AG04450 (cell line): Measurements from ENCODE around the gene RNF151. TPM values are rescaled to one million over a fixed set of nuclear protein-coding genes. Genes with fewer than 3 reads are reported as not detected.

Experiments
- CTCF ChIA-PET: fragments of 300-600, 350-600 bp; formaldehyde crosslinking; extraction: SDS; loops from one replicate; lab custom pipeline; 2022; ENCODE audit warnings: antibody characterized with exemption, inconsistent platforms; lab: Charles Lee
- POLR2A ChIA-PET: fragments of 350-600 bp; formaldehyde crosslinking; extraction: SDS; loops from one replicate; lab custom pipeline; 2021; ENCODE audit warnings: antibody characterized with exemption, inconsistent platforms; lab: Yijun Ruan, JAX
- DNase-seq: peaks from one replicate; pipeline ENCODE4 v3.0.0-alpha.2; 2011; ENCODE audit warnings: low read depth, low spot score
- H3K27ac ChIP-seq: one replicate; pipeline ENCODE4 v1.5.1; 2012; ENCODE audit warnings: low read depth, low read length, control low read depth
- H3K27me3 ChIP-seq: one replicate; pipeline ENCODE4 v1.6.0; 2012; ENCODE audit warnings: low read length; ENCODE audit not compliant: control insufficient read depth, insufficient read depth
- H3K4me3 ChIP-seq: 2 replicates; pipeline ENCODE4 v1.5.1; 2011; ENCODE audit warnings: mild to moderate bottlenecking, low read depth, low read length, control low read depth
- H3K9me3 ChIP-seq: 2 replicates; pipeline ENCODE4 v1.5.1; 2012; ENCODE audit warnings: low read length; ENCODE audit not compliant: control insufficient read depth, insufficient read depth
- CTCF ChIP-seq: IDR thresholded peaks from 2 replicates; pipeline ENCODE4 v1.5.1; 2011; ENCODE audit warnings: low read depth, low read length, control low read depth, inconsistent platforms
- polyA plus RNA-seq: library from polyadenylated mRNA; depleted of rRNA; stranded (reverse); fragments of >200 nt; gene quantifications from 2 replicates; pipeline ENCODE4 v1.2.3, GENCODE V29; 2011

Gene RNF151
- polyA plus RNA-seq, 1 experiment, result not detected

- DNase-seq, result no peak
- Histone ChIP-seq H3K4me3 (no peak overlapping the region), H3K27me3 (peaks cover 21% of the 10 kb centered on the region), H3K27ac (no peak overlapping the region), H3K9me3 (peaks cover 12% of the 10 kb centered on the region; the same call in 1 of the 2 replicates)
- no peak for TF ChIP-seq CTCF
- ChIA-PET CTCF (interaction anchor here (1.5 to 4.0 kb wide), 2 partner anchors 11 to 148 kb away, joined by 4 to 16 read pairs; no protein-coding TSS in a partner anchor), POLR2A (interaction anchor here (1.8 to 3.2 kb wide), 2 partner anchors 28 to 163 kb away, joined by 7 to 10 read pairs; partner anchors contain the start of genes RPS2 and TRAF7)
Observed at GRCh38 chr16:1992704-1993317, 26.2 kb downstream of the RNF151 start.

- no peak for TF ChIP-seq CTCF
- no peak for DNase-seq
- Histone ChIP-seq H3K9me3 (peaks cover 12% of the 10 kb centered on the region; the same call in 1 of the 2 replicates), H3K4me3 (no peak overlapping the region), H3K27me3 (peaks cover 21% of the 10 kb centered on the region), H3K27ac (no peak overlapping the region)
- POLR2A ChIA-PET, result interaction anchor here (1.2 to 1.4 kb wide), 2 partner anchors 10 to 162 kb away, joined by 7 to 9 read pairs; partner anchors contain the start of gene TRAF7
- CTCF ChIA-PET, result interaction anchor here (1.5 to 4.0 kb wide), 2 partner anchors 10 to 147 kb away, joined by 4 to 16 read pairs; no protein-coding TSS in a partner anchor
Observed at GRCh38 chr16:1993731-1994131, 27.1 kb downstream of the RNF151 start.

- ChIA-PET POLR2A (interaction anchor here (1.1 to 1.2 kb wide), 2 partner anchors 14 to 158 kb away, joined by 3 to 4 read pairs; partner anchors contain the start of genes GFER and TRAF7), CTCF (interaction anchor here (0.5 to 1.0 kb wide), 4 partner anchors 25 to 148 kb away, joined by 3 to 5 read pairs (median 4); no protein-coding TSS in a partner anchor)
- H3K9me3 ChIP-seq, result peaks cover 5% of the 10 kb centered on the region; the same call in 1 of the 2 replicates
- DNase-seq, result no peak
- TF ChIP-seq CTCF, result no peak
- H3K27me3 ChIP-seq, result no peaks in the 10 kb centered on the region
- H3K4me3 ChIP-seq, result no peak overlapping the region
- H3K27ac ChIP-seq, result peak overlapping the region; percentile 57
Observed at GRCh38 chr16:1997494-1998359, 31.1 kb downstream of the RNF151 start.

GRCh38 chr16:1998360-1998835 is 31.7 kb downstream of the RNF151 start:
- DNase-seq, result no peak
- Histone ChIP-seq H3K4me3 (no peak overlapping the region), H3K27me3 (no peaks in the 10 kb centered on the region), H3K9me3 (no peaks in the 10 kb centered on the region; the same call in 1 of the 2 replicates), H3K27ac (no peak overlapping the region)
- ChIA-PET POLR2A (no interaction called here), CTCF (interaction anchor here (1.0 kb wide), 1 partner anchor 142 kb away, joined by 4 read pairs; no protein-coding TSS in a partner anchor)
- no peak for TF ChIP-seq CTCF
